HEK293 (cell line): ENCODE data around the gene ZDHHC3.

ENCODE experiments used
- CTCF ChIA-PET: fragments of 350-600 bp; formaldehyde crosslinking; extraction: SDS; loops from one replicate; lab custom pipeline; 2021; ENCODE audit warnings: antibody characterized with exemption; lab: Yijun Ruan, JAX
- POLR2A ChIA-PET: fragments of 300-600 bp; formaldehyde crosslinking; extraction: SDS; loops from one replicate; lab custom pipeline; 2020; ENCODE audit warnings: antibody characterized with exemption, inconsistent platforms; lab: Yijun Ruan, JAX
- H3K27ac ChIP-seq: fragments of 200-500 bp; sonication (Bioruptor generic); 2 replicates; pipeline ENCODE4 v1.5.1; 2014; ENCODE audit warnings: low read depth, low read length, control low read depth, inconsistent platforms; ENCODE audit errors: extremely low read depth
- H3K36me3 ChIP-seq, 2 experiments: fragments of 200-500 bp in 1 of 2; sonication (Bioruptor generic) in 1 of 2; 1 replicate in 1 of 2; 2 replicates in 1 of 2; pipeline ENCODE4 v1.5.1; 2014 to 2017; ENCODE audit warnings: inconsistent platforms in 2 of 2, low read length in 2 of 2; ENCODE audit not compliant: control insufficient read depth in 2 of 2, insufficient read depth in 1 of 2
- H3K4me1 ChIP-seq: fragments of 200-500 bp; sonication (Bioruptor generic); 2 replicates; pipeline ENCODE4 v1.5.1; 2014; ENCODE audit warnings: mild to moderate bottlenecking, low read length, inconsistent platforms; ENCODE audit not compliant: control insufficient read depth, insufficient read depth
- H3K4me3 ChIP-seq: 2 replicates; pipeline ENCODE4 v1.5.1; 2011; ENCODE audit warnings: low read depth, mild to moderate bottlenecking, control low read depth, low read length, moderate library complexity
- H3K9me3 ChIP-seq: fragments of 200-500 bp; sonication (Bioruptor generic); 2 replicates; pipeline ENCODE4 v1.5.1; 2014; ENCODE audit warnings: low read depth, low read length, inconsistent platforms; ENCODE audit not compliant: control insufficient read depth, insufficient read depth
- BCL11B ChIP-seq: fragments of 450-650 bp; formaldehyde crosslinking; IDR thresholded peaks from 2 replicates; pipeline ENCODE4 v1.5.1; 2016; ENCODE audit warnings: low read depth, missing biosample characterization, missing genetic modification characterization
- KLF10 ChIP-seq: fragments of 450-650 bp; IDR thresholded peaks from 2 replicates; pipeline ENCODE4 v1.5.1; 2018; ENCODE audit warnings: missing biosample characterization, mild to moderate bottlenecking, missing genetic modification characterization
- SETDB1 ChIP-seq: IDR thresholded peaks from one replicate; pipeline ENCODE4 v1.6.1; 2017; ENCODE audit warnings: mild to moderate bottlenecking, low read length, moderate library complexity, mixed read lengths; ENCODE audit not compliant: insufficient read length
- SP3 ChIP-seq: fragments of 450-650 bp; formaldehyde crosslinking; IDR thresholded peaks from 2 replicates; pipeline ENCODE4 v1.5.1; 2016; ENCODE audit warnings: missing biosample characterization, missing genetic modification characterization
- ZBTB48 ChIP-seq: fragments of 450-650 bp; formaldehyde crosslinking; IDR thresholded peaks from 2 replicates; pipeline ENCODE4 v1.5.1; 2016; ENCODE audit warnings: missing biosample characterization, missing genetic modification characterization
- ZIC2 ChIP-seq: fragments of 450-650 bp; formaldehyde crosslinking; IDR thresholded peaks from 2 replicates; pipeline ENCODE4 v1.5.1; 2016; ENCODE audit warnings: missing biosample characterization, missing genetic modification characterization
- ZNF10 ChIP-seq: fragments of 450-650 bp; formaldehyde crosslinking; IDR thresholded peaks from 2 replicates; pipeline ENCODE4 v1.5.1; 2017; ENCODE audit warnings: missing biosample characterization, missing genetic modification characterization
- ZNF19 ChIP-seq: fragments of 450-650 bp; formaldehyde crosslinking; IDR thresholded peaks from 2 replicates; pipeline ENCODE4; 2016; ENCODE audit warnings: missing biosample characterization, missing genetic modification characterization, low read depth
- ZNF335 ChIP-seq: fragments of 450-650 bp; formaldehyde crosslinking; conservative IDR thresholded peaks from 2 replicates; pipeline ENCODE4 v1.5.1; 2016; ENCODE audit warnings: missing biosample characterization, missing genetic modification characterization
- ZNF350 ChIP-seq: fragments of 450-650 bp; formaldehyde crosslinking; IDR thresholded peaks from 2 replicates; pipeline ENCODE4 v1.5.0; 2017; ENCODE audit warnings: missing biosample characterization, mild to moderate bottlenecking, missing genetic modification characterization
- ZNF555 ChIP-seq: fragments of 450-650 bp; formaldehyde crosslinking; conservative IDR thresholded peaks from 2 replicates; pipeline ENCODE4 v1.5.1; 2017; ENCODE audit warnings: missing biosample characterization, mild to moderate bottlenecking, missing genetic modification characterization, inconsistent platforms
- ZNF626 ChIP-seq: fragments of 450-650 bp; sonication (Bioruptor Pico); formaldehyde crosslinking; IDR thresholded peaks from 2 replicates; pipeline ENCODE4 v1.5.1; 2018; ENCODE audit warnings: missing biosample characterization, missing genetic modification characterization, inconsistent platforms
- ZNF658 ChIP-seq: fragments of 450-650 bp; formaldehyde crosslinking; IDR thresholded peaks from 2 replicates; pipeline ENCODE4; 2016; ENCODE audit warnings: missing biosample characterization, missing genetic modification characterization
- ZNF660 ChIP-seq: fragments of 450-650 bp; IDR thresholded peaks from 2 replicates; pipeline ENCODE4 v1.5.1; 2018; ENCODE audit warnings: missing biosample characterization, mild to moderate bottlenecking, missing genetic modification characterization
- ZNF677 ChIP-seq: fragments of 450-650 bp; IDR thresholded peaks from 2 replicates; pipeline ENCODE4 v1.5.0; 2018; ENCODE audit warnings: missing biosample characterization, mild to moderate bottlenecking, missing genetic modification characterization, moderate library complexity
- ZNF707 ChIP-seq: fragments of 450-650 bp; formaldehyde crosslinking; IDR thresholded peaks from 2 replicates; pipeline ENCODE4 v1.5.1; 2016; ENCODE audit warnings: missing biosample characterization, missing genetic modification characterization
- ZNF747 ChIP-seq: fragments of 450-650 bp; formaldehyde crosslinking; IDR thresholded peaks from 2 replicates; pipeline ENCODE4 v1.5.1; 2016; ENCODE audit warnings: missing biosample characterization, missing genetic modification characterization
- ZNF791 ChIP-seq: fragments of 450-650 bp; formaldehyde crosslinking; IDR thresholded peaks from 2 replicates; pipeline ENCODE4 v1.5.1; 2016; ENCODE audit warnings: missing biosample characterization, missing genetic modification characterization
- TF ChIP-seq, protein P1 (sequence below): fragments of 450-650 bp; formaldehyde crosslinking; IDR thresholded peaks from 2 replicates; pipeline ENCODE4; 2016; ENCODE audit warnings: missing biosample characterization, missing genetic modification characterization
- TF ChIP-seq, protein P2 (sequence below): fragments of 450-650 bp; formaldehyde crosslinking; IDR thresholded peaks from 2 replicates; pipeline ENCODE4 v1.5.1; 2016; ENCODE audit warnings: missing biosample characterization, missing genetic modification characterization
- TF ChIP-seq, protein P3 (sequence below): fragments of 450-650 bp; formaldehyde crosslinking; IDR thresholded peaks from 2 replicates; pipeline ENCODE4 v1.5.1; 2017; ENCODE audit warnings: missing biosample characterization, missing genetic modification characterization
- TF ChIP-seq, protein P4 (sequence below): fragments of 450-650 bp; IDR thresholded peaks from 2 replicates; pipeline ENCODE4 v1.5.1; 2018; ENCODE audit warnings: missing biosample characterization, mild to moderate bottlenecking, missing genetic modification characterization
- TF ChIP-seq, protein P5 (sequence below): fragments of 450-650 bp; formaldehyde crosslinking; optimal IDR thresholded peaks from 2 replicates; pipeline ENCODE3; 2016; ENCODE audit warnings: missing biosample characterization, mild to moderate bottlenecking, missing genetic modification characterization
- TF ChIP-seq, protein P6 (sequence below): fragments of 450-650 bp; formaldehyde crosslinking; IDR thresholded peaks from 2 replicates; pipeline ENCODE4 v1.5.1; 2016; ENCODE audit warnings: missing biosample characterization, missing genetic modification characterization
- TF ChIP-seq, protein P7 (sequence below): fragments of 450-650 bp; formaldehyde crosslinking; IDR thresholded peaks from 2 replicates; pipeline ENCODE4 v1.5.1; 2016; ENCODE audit warnings: missing biosample characterization, missing genetic modification characterization

Gene ZDHHC3

DNA sequence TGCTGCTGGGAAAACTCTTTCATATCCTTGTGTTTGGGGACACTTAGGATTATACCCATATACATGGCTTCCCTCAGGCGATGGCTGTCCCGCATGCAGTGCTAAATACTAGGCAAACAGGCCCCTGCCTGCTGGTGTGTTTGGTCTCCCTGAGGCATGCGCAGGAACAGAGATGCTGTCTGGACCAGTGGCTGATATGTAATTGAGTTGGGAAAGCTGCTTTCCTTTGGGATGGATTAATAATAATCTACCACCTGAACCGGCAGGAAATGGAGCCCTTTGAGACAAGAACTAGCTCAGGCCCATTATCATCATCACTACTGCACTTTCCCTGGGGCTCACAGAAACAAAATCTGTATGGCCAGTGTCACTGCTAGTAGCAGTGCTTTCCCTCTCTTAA, 18.0 kb downstream of the ZDHHC3 start:
- POLR2A ChIA-PET = no interaction called here
- no peaks in the 10 kb centered on the region for H3K4me1 ChIP-seq

DNA sequence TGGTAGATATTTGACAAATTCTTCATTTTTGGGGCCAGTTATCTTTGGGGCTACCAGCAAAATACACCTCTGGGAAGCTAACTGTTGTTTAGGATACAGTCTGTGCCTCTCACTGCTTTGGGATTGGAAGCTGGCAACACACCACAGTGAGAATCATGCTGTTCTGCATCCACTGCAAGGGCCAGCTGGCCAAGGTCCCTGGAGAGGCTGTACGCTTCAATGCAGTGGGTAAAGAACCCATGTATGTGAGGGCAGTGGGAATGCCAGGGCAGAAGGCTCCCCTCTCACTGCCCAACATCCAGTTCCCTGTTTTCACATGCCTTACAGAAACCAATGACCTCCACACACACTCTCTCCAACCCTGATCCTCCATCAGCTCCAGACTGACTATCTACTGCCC, 20.1 kb downstream of the ZDHHC3 start:
- POLR2A ChIA-PET = no interaction called here
- peaks cover 0 to 39% of the 10 kb centered on the region in 2 experiments; a peak in 1 of 3 replicates for H3K36me3 ChIP-seq
- CTCF ChIA-PET = no interaction called here

More for the DNA sequence above, 18.0 kb downstream of the ZDHHC3 start:
- TF ChIP-seq ZNF677 (no peak), ZNF335 (tag by site-specific recombination) (no peak), ZNF660 (tag by site-specific recombination) (no peak), SETDB1 (no peak), ZNF10 (tag by site-specific recombination) (no peak), ZNF707 (tag by site-specific recombination) (no peak), ZNF350 (tag by site-specific recombination) (no peak), ZNF658 (tag by site-specific recombination) (no peak), ZNF747 (tag by site-specific recombination) (no peak), ZNF791 (tag by site-specific recombination) (no peak), KLF10 (tag by site-specific recombination) (no peak)
- TF ChIP-seq, protein P1, sequence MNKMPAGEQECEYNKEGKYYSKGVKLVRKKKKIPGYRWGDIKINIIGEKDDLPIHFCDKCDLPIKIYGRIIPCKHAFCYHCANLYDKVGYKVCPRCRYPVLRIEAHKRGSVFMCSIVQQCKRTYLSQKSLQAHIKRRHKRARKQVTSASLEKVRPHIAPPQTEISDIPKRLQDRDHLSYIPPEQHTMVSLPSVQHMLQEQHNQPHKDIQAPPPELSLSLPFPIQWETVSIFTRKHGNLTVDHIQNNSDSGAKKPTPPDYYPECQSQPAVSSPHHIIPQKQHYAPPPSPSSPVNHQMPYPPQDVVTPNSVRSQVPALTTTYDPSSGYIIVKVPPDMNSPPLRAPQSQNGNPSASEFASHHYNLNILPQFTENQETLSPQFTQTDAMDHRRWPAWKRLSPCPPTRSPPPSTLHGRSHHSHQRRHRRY (tag by site-specific recombination) = no peak
- TF ChIP-seq, protein P2, sequence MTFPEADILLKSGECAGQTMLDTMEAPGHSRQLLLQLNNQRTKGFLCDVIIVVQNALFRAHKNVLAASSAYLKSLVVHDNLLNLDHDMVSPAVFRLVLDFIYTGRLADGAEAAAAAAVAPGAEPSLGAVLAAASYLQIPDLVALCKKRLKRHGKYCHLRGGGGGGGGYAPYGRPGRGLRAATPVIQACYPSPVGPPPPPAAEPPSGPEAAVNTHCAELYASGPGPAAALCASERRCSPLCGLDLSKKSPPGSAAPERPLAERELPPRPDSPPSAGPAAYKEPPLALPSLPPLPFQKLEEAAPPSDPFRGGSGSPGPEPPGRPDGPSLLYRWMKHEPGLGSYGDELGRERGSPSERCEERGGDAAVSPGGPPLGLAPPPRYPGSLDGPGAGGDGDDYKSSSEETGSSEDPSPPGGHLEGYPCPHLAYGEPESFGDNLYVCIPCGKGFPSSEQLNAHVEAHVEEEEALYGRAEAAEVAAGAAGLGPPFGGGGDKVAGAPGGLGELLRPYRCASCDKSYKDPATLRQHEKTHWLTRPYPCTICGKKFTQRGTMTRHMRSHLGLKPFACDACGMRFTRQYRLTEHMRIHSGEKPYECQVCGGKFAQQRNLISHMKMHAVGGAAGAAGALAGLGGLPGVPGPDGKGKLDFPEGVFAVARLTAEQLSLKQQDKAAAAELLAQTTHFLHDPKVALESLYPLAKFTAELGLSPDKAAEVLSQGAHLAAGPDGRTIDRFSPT (tag by site-specific recombination) = no peak
- TF ChIP-seq, protein P3, sequence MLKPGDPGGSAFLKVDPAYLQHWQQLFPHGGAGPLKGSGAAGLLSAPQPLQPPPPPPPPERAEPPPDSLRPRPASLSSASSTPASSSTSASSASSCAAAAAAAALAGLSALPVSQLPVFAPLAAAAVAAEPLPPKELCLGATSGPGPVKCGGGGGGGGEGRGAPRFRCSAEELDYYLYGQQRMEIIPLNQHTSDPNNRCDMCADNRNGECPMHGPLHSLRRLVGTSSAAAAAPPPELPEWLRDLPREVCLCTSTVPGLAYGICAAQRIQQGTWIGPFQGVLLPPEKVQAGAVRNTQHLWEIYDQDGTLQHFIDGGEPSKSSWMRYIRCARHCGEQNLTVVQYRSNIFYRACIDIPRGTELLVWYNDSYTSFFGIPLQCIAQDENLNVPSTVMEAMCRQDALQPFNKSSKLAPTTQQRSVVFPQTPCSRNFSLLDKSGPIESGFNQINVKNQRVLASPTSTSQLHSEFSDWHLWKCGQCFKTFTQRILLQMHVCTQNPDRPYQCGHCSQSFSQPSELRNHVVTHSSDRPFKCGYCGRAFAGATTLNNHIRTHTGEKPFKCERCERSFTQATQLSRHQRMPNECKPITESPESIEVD = no peak
- TF ChIP-seq, protein P4, sequence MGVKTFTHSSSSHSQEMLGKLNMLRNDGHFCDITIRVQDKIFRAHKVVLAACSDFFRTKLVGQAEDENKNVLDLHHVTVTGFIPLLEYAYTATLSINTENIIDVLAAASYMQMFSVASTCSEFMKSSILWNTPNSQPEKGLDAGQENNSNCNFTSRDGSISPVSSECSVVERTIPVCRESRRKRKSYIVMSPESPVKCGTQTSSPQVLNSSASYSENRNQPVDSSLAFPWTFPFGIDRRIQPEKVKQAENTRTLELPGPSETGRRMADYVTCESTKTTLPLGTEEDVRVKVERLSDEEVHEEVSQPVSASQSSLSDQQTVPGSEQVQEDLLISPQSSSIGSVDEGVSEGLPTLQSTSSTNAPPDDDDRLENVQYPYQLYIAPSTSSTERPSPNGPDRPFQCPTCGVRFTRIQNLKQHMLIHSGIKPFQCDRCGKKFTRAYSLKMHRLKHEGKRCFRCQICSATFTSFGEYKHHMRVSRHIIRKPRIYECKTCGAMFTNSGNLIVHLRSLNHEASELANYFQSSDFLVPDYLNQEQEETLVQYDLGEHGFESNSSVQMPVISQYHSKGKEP (tag by site-specific recombination) = no peak
- TF ChIP-seq, protein P5, sequence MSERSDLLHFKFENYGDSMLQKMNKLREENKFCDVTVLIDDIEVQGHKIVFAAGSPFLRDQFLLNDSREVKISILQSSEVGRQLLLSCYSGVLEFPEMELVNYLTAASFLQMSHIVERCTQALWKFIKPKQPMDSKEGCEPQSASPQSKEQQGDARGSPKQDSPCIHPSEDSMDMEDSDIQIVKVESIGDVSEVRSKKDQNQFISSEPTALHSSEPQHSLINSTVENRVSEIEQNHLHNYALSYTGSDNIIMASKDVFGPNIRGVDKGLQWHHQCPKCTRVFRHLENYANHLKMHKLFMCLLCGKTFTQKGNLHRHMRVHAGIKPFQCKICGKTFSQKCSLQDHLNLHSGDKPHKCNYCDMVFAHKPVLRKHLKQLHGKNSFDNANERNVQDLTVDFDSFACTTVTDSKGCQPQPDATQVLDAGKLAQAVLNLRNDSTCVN (tag by site-specific recombination) = no peak
- CTCF ChIA-PET = no interaction called here
- no peaks in the 10 kb centered on the region for H3K9me3 ChIP-seq
- H3K4me3 ChIP-seq = no peak overlapping the region
- H3K36me3 ChIP-seq = peaks cover 0 to 39% of the 10 kb centered on the region in 2 experiments; a peak in 1 of 3 replicates
- no peak overlapping the region for H3K27ac ChIP-seq

More for the DNA sequence above, 20.1 kb downstream of the ZDHHC3 start:
- Histone ChIP-seq H3K4me3 (no peak overlapping the region), H3K4me1 (no peaks in the 10 kb centered on the region), H3K27ac (no peak overlapping the region), H3K9me3 (no peaks in the 10 kb centered on the region)
- TF ChIP-seq SP3 (tag by site-specific recombination) = no peak
- no peak for TF ChIP-seq ZBTB48 (tag by site-specific recombination)
- no peak for TF ChIP-seq ZNF19
- TF ChIP-seq, protein P6, sequence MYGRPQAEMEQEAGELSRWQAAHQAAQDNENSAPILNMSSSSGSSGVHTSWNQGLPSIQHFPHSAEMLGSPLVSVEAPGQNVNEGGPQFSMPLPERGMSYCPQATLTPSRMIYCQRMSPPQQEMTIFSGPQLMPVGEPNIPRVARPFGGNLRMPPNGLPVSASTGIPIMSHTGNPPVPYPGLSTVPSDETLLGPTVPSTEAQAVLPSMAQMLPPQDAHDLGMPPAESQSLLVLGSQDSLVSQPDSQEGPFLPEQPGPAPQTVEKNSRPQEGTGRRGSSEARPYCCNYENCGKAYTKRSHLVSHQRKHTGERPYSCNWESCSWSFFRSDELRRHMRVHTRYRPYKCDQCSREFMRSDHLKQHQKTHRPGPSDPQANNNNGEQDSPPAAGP (tag by site-specific recombination) = no peak
- TF ChIP-seq, protein P1 (tag by site-specific recombination) = no peak
- TF ChIP-seq BCL11B (tag by site-specific recombination) = no peak
- TF ChIP-seq ZNF626 (tag by site-specific recombination) = no peak
- TF ChIP-seq ZNF555 = no peak
- TF ChIP-seq, protein P7, sequence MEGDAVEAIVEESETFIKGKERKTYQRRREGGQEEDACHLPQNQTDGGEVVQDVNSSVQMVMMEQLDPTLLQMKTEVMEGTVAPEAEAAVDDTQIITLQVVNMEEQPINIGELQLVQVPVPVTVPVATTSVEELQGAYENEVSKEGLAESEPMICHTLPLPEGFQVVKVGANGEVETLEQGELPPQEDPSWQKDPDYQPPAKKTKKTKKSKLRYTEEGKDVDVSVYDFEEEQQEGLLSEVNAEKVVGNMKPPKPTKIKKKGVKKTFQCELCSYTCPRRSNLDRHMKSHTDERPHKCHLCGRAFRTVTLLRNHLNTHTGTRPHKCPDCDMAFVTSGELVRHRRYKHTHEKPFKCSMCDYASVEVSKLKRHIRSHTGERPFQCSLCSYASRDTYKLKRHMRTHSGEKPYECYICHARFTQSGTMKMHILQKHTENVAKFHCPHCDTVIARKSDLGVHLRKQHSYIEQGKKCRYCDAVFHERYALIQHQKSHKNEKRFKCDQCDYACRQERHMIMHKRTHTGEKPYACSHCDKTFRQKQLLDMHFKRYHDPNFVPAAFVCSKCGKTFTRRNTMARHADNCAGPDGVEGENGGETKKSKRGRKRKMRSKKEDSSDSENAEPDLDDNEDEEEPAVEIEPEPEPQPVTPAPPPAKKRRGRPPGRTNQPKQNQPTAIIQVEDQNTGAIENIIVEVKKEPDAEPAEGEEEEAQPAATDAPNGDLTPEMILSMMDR = no peak
- no peak for TF ChIP-seq ZIC2 (tag by site-specific recombination)
